ENCODE results near the gene DTNB. TPM values are rescaled to one million over a fixed set of nuclear protein-coding genes. Genes with fewer than 3 reads are reported as not detected.
"Not testable (repeated sequence)": the region's sequence is repeated elsewhere in the genome, so short reads cannot be mapped to it uniquely, and the experiment has no call there.

Gene DTNB
- polyA plus RNA-seq, 1 of the 3 experiments (the other 2 are of a cell fraction): 15.3 TPM

- TF ChIP-seq CTCF (IDR thresholded peaks at IDR 0.05): no peak
- TF ChIP-seq POLR2AphosphoS5 (IDR thresholded peaks at IDR 0.05; ENCODE audit: low read depth, low read length): no peak
- TF ChIP-seq JUND (IDR thresholded peaks at IDR 0.05): no peak
- TF ChIP-seq PBX3 (IDR thresholded peaks at IDR 0.05): no peak
- TF ChIP-seq MEF2A (IDR thresholded peaks at IDR 0.05; ENCODE audit: borderline replicate concordance, low read depth): no peak
- no peak for TF ChIP-seq TAF1 (IDR thresholded peaks at IDR 0.05; ENCODE audit: borderline replicate concordance, low read depth, low read length)
- no peak for TF ChIP-seq ELF1 (IDR thresholded peaks at IDR 0.05)
- no peak for TF ChIP-seq ZBTB33 (IDR thresholded peaks at IDR 0.05; ENCODE audit: borderline replicate concordance, low read depth)
These were observed 37.6 kb downstream of the DTNB start (continued) for GRCh38 chr2:25635797-25636196.

- DNase-seq; H3K4me2 ChIP-seq; H2AFZ ChIP-seq (ENCODE audit: low read depth); H4K20me1 ChIP-seq (ENCODE audit: insufficient read depth); H3K79me2 ChIP-seq (ENCODE audit: insufficient read depth); H3K27ac ChIP-seq (ENCODE audit: low read depth in 2 of 2, low read length in 1 of 2); H3K27me3 ChIP-seq (ENCODE audit: insufficient read depth); H3K9me2 ChIP-seq; H3F3A ChIP-seq (replicated peaks; ENCODE audit: insufficient read depth); H3K9me3 ChIP-seq; POLR2A ChIA-PET; CTCF ChIA-PET; H3K4me1 ChIP-seq (ENCODE audit: control insufficient read depth in 1 of 2, insufficient read depth in 2 of 2, low read depth in 1 of 2, low read length in 1 of 2); H3K4me3 ChIP-seq (ENCODE audit: low read depth in 2 of 2, low read length in 1 of 2); H3K9ac ChIP-seq; H3K36me3 ChIP-seq (replicated peaks in 1 of 2; ENCODE audit: control insufficient read depth in 1 of 2, insufficient read depth in 2 of 2, low read length in 1 of 2): not testable (repeated sequence)
- WGBS (ENCODE audit: low lambda C conversion rate): 94% methylated on average over 32 of the region's 34 CpGs
These were observed 39.6 kb downstream of the DTNB start for GRCh38 chr2:25633801-25634200.

GRCh38 chr2:25632396-25632795, 41.0 kb downstream of the DTNB start:
- Histone ChIP-seq H3K27ac (ENCODE audit: low read depth in 2 of 2, low read length in 1 of 2) (no peak overlapping the region), H3K4me3 (ENCODE audit: low read depth in 2 of 2, low read length in 1 of 2) (no peak overlapping the region), H3K4me1 (ENCODE audit: control insufficient read depth in 1 of 2, insufficient read depth in 2 of 2, low read depth in 1 of 2, low read length in 1 of 2) (no peaks in the 10 kb centered on the region; a peak in 2 of 4 replicates), H3K79me2 (ENCODE audit: insufficient read depth) (no peaks in the 10 kb centered on the region), H3F3A (replicated peaks; ENCODE audit: insufficient read depth) (no peaks in the 10 kb centered on the region), H3K4me2 (no peak overlapping the region), H3K9me2 (no peaks in the 10 kb centered on the region), H3K9me3 (no peaks in the 10 kb centered on the region), H3K27me3 (ENCODE audit: insufficient read depth) (no peaks in the 10 kb centered on the region), H3K36me3 (replicated peaks in 1 of 2; ENCODE audit: control insufficient read depth in 1 of 2, insufficient read depth in 2 of 2, low read length in 1 of 2) (peaks cover 0 to 3% of the 10 kb centered on the region in 2 experiments), H4K20me1 (ENCODE audit: insufficient read depth) (no peaks in the 10 kb centered on the region), H3K9ac (no peak overlapping the region), H2AFZ (ENCODE audit: low read depth) (no peak overlapping the region)
- WGBS (ENCODE audit: low lambda C conversion rate): 93% methylated on average over 2 of the region's 2 CpGs
- CTCF ChIA-PET: no interaction called here
- POLR2A ChIA-PET: no interaction called here
- no peak for DNase-seq
- TF ChIP-seq TEAD4 (IDR thresholded peaks at IDR 0.05; ENCODE audit: borderline replicate concordance, insufficient read depth) (no peak), EZH2phosphoT487 (IDR thresholded peaks at IDR 0.05; ENCODE audit: borderline replicate concordance, low read depth) (no peak), POLR2AphosphoS5 (IDR thresholded peaks at IDR 0.05; ENCODE audit: low read depth, low read length) (no peak), RFX5 (IDR thresholded peaks at IDR 0.05; ENCODE audit: low read length) (no peak), GATA2 (CRISPR knock-in tag; IDR thresholded peaks at IDR 0.05) (no peak), REST (IDR thresholded peaks at IDR 0.05; ENCODE audit: low read depth, low read length) (no peak), IRF3 (IDR thresholded peaks at IDR 0.05; ENCODE audit: low read depth, low read length) (no peak), SMC3 (IDR thresholded peaks at IDR 0.05; ENCODE audit: low read depth, low read length) (no peak), MAX (IDR thresholded peaks at IDR 0.05; ENCODE audit: low read depth) (no peak), RAD21 (IDR thresholded peaks at IDR 0.05; ENCODE audit: low read length) (no peak), TAF1 (IDR thresholded peaks at IDR 0.05; ENCODE audit: borderline replicate concordance, low read depth, low read length) (no peak)

All from SK-N-SH (cell line).